ENCODE data around the gene MLLT10.
"Not testable (repeated sequence)": the region's sequence is repeated elsewhere in the genome, so short reads cannot be mapped to it uniquely, and the experiment has no call there.

- TF ChIP-seq CTCF (conservative IDR thresholded peaks at IDR 0.05; ENCODE audit: low read depth, low read length); EZH2 (IDR thresholded peaks at IDR 0.05; ENCODE audit: borderline replicate concordance, low read depth, low read length, poor library complexity, severe bottlenecking): not testable (repeated sequence)
These were observed 40.5 kb downstream of the MLLT10 start for GRCh38 chr10:21574514-21574913.
